ENCODE data around the gene SYNPO2L. TPM values are rescaled to one million over a fixed set of nuclear protein-coding genes. Genes with fewer than 3 reads are reported as not detected.
"Not testable (repeated sequence)": the region's sequence is repeated elsewhere in the genome, so short reads cannot be mapped to it uniquely, and the experiment has no call there.

The SYNPO2L gene
- total and polyA plus RNA-seq, 9 of the 15 experiments (the other 6 are each of a cell fraction or from before 2014, with no cell fraction given): 0.03 to 0.07 TPM; not detected in 7

DNA sequence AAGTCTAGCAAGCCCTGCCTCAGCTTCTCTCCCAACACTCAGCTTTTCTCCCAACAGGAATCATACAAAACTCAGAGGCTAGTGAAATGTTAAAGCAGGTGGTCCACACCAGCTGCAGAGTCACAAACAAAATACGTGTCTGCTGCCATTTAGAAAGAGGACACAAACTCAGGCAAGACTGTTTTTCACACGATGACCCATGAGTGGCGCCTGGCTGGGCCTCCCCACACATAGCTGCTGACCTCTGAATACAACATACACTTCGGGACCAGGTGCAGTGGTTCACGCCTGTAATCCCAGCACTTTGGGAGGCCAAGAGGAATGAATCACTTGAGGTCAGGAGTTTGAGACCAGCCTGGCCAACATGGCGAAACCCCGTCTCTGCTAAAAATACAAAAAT is 6.9 kb upstream of the SYNPO2L start:
- H3K27ac ChIP-seq (ENCODE audit: extremely low read depth, low read depth, low read length); in situ Hi-C loops (cut with MboI); CTCF ChIA-PET (ENCODE audit: low intra/inter-chr PET ratio): not testable (repeated sequence)

More for the DNA sequence above, 6.9 kb upstream of the SYNPO2L start:
- H4K20me1 ChIP-seq (replicated peaks; ENCODE audit: control insufficient read depth, insufficient read depth, low read length); H3K4me2 ChIP-seq (ENCODE audit: insufficient read depth, low read length); H3K36me3 ChIP-seq (ENCODE audit: control insufficient read depth, insufficient read depth, low read length); intact Hi-C loops (cut with micrococcal nuclease); H3K27me3 ChIP-seq (ENCODE audit: control insufficient read depth in 2 of 2, insufficient read depth in 2 of 2, low read length in 2 of 2); H3K9me3 ChIP-seq (replicated peaks; ENCODE audit: control insufficient read depth, insufficient read depth, low read depth, low read length); H3K4me3 ChIP-seq; H3K9me1 ChIP-seq (ENCODE audit: control insufficient read depth, insufficient read depth, low read length); H3K9ac ChIP-seq (ENCODE audit: insufficient read depth in 1 of 2, low read depth in 2 of 2, low read length in 2 of 2); FAIRE-seq; POLR2A ChIA-PET; ATAC-seq; BruUV-seq (replicated peaks); H3K79me2 ChIP-seq (ENCODE audit: control insufficient read depth, insufficient read depth, low read length): not testable (repeated sequence)
- Histone ChIP-seq H3K4me1 (replicated peaks in 1 of 2; ENCODE audit: control insufficient read depth in 2 of 2, insufficient read depth in 2 of 2, low read length in 2 of 2) (peaks cover 3 to 17% of the 10 kb centered on the region in 2 experiments; a peak in 4 of 5 replicates), H2AFZ (ENCODE audit: low read depth, low read length) (peak overlapping the region; percentile 85)
- peak in 1 of 4 experiments; percentile 28 for DNase-seq (ENCODE audit: extremely low read depth in 1 of 4, low spot score in 3 of 4)
- WGBS (ENCODE audit: insufficient coverage, low coverage, missing lambda C conversion rate): 62% methylated on average over 7 of the region's 7 CpGs
- TF ChIP-seq, protein P1, sequence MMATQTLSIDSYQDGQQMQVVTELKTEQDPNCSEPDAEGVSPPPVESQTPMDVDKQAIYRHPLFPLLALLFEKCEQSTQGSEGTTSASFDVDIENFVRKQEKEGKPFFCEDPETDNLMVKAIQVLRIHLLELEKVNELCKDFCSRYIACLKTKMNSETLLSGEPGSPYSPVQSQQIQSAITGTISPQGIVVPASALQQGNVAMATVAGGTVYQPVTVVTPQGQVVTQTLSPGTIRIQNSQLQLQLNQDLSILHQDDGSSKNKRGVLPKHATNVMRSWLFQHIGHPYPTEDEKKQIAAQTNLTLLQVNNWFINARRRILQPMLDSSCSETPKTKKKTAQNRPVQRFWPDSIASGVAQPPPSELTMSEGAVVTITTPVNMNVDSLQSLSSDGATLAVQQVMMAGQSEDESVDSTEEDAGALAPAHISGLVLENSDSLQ (IDR thresholded peaks at IDR 0.05): peak; percentile 19; the same call in 1 of the 2 replicates
- TF ChIP-seq, protein P2, sequence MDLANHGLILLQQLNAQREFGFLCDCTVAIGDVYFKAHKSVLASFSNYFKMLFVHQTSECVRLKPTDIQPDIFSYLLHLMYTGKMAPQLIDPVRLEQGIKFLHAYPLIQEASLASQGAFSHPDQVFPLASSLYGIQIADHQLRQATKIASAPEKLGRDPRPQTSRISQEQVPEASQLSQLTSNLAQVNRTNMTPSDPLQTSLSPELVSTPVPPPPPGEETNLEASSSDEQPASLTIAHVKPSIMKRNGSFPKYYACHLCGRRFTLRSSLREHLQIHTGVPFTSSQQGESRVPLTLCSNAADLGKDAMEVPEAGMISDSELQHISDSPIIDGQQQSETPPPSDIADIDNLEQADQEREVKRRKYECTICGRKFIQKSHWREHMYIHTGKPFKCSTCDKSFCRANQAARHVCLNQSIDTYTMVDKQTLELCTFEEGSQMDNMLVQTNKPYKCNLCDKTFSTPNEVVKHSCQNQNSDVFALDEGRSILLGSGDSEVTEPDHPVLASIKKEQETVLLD (IDR thresholded peaks at IDR 0.05): 0 out of 2 replicates have a peak, but pooled peaks have one; percentile 27
